CD4-positive, alpha-beta T cell (primary cell): ENCODE results near the gene SHANK2. TPM values are rescaled to one million over a fixed set of nuclear protein-coding genes. Genes with fewer than 3 reads are reported as not detected.

Experiments
- ATAC-seq: fragments of 200-7000 bp; cut with Tn5 transposase; one replicate; pipeline ENCODE4 v1.10.0; 2022; ENCODE audit warnings: mild to moderate bottlenecking; ENCODE audit not compliant: poor library complexity
- CTCF ChIA-PET: fragments of 350-600 bp; sonication (Branson Sonifier 250); formaldehyde crosslinking; loops from one replicate; lab custom pipeline; 2021; ENCODE audit warnings: antibody characterized with exemption, inconsistent platforms; lab: Charles Lee
- POLR2A ChIA-PET: fragments of 350-600 bp; sonication (Branson Sonifier 250); formaldehyde crosslinking; loops from one replicate; lab custom pipeline; 2021; ENCODE audit warnings: antibody characterized with exemption, inconsistent platforms; lab: Charles Lee
- DNase-seq, 14 experiments: peaks; one replicate each; pipeline ENCODE4 v3.0.0-alpha.2; 2013 to 2020; ENCODE audit warnings: mixed read lengths in 2 of 14
- H3K27ac ChIP-seq, 2 donors: one replicate each; pipeline versions ENCODE4 v1.5.1 to v1.7.0; 2013; ENCODE audit warnings: low read length in 2 of 2, low read depth in 1 of 2, mild to moderate bottlenecking in 1 of 2
- H3K27me3 ChIP-seq, 2 experiments: 1 replicate in 1 of 2; 2 replicates in 1 of 2; pipeline versions ENCODE4 v1.6.1 to v1.7.0; 2013; ENCODE audit warnings: low read length in 2 of 2, control low read depth in 1 of 2, mild to moderate bottlenecking in 1 of 2, moderate library complexity in 1 of 2; ENCODE audit not compliant: insufficient read depth in 2 of 2, control insufficient read depth in 1 of 2
- H3K36me3 ChIP-seq: one replicate; pipeline ENCODE4 v1.6.1; 2013; ENCODE audit warnings: low read length, control low read depth; ENCODE audit not compliant: insufficient read depth
- H3K4me1 ChIP-seq: one replicate; pipeline ENCODE4 v1.6.1; 2013; ENCODE audit warnings: low read length, control low read depth; ENCODE audit not compliant: insufficient read depth
- H3K4me3 ChIP-seq: one replicate; pipeline ENCODE4 v1.5.1; 2013; ENCODE audit warnings: mild to moderate bottlenecking, low read length, moderate library complexity
- H3K9me3 ChIP-seq, 2 experiments: 1 replicate in 1 of 2; 2 replicates in 1 of 2; pipeline versions ENCODE4 v1.6.1 to v1.7.0; 2013; ENCODE audit warnings: low read length in 2 of 2, mild to moderate bottlenecking in 2 of 2, control low read depth in 1 of 2, moderate library complexity in 1 of 2; ENCODE audit not compliant: control insufficient read depth in 1 of 2, insufficient read depth in 1 of 2
- H3K27ac Mint-ChIP-seq: one replicate; pipeline ENCODE4 v1.8.0; 2020; ENCODE audit warnings: mixed read lengths
- H3K27me3 Mint-ChIP-seq: one replicate; pipeline ENCODE4 v1.8.0; 2021; ENCODE audit warnings: mixed read lengths
- H3K36me3 Mint-ChIP-seq: one replicate; pipeline ENCODE4 v1.8.0; 2021; ENCODE audit warnings: low read depth, mixed read lengths
- H3K4me1 Mint-ChIP-seq: one replicate; pipeline ENCODE4 v1.8.0; 2021; ENCODE audit warnings: low read depth, mixed read lengths
- H3K4me3 Mint-ChIP-seq: one replicate; pipeline ENCODE4 v1.8.0; 2020; ENCODE audit warnings: mild to moderate bottlenecking, mixed read lengths
- H3K9me3 Mint-ChIP-seq: one replicate; pipeline ENCODE4 v1.8.0; 2020; ENCODE audit warnings: mixed read lengths
- CTCF ChIP-seq: fragments of 200-600 bp; IDR thresholded peaks from one replicate; pipeline ENCODE4 v1.8.0; 2022; ENCODE audit warnings: antibody characterized with exemption, mild to moderate bottlenecking
- intact Hi-C, 2 experiments: fragments of 100-400 bp; cut with DNase I in 1 of 2; cut with micrococcal nuclease in 1 of 2; formaldehyde crosslinking; loops; one replicate each; pipeline versions ENCODE4 v1.15.1 to v1.9.0; 2023 to 2025; cut with DNase I, micrococcal nuclease
- total RNA-seq, 174 experiments: library from RNA in 2 of 174; stranded (reverse) in 2 of 174; gene quantifications; one replicate each; pipeline ENCODE4 v1.2.3 and lab custom pipeline; 2021 to 2026

Gene SHANK2
- total RNA-seq, 2 experiments from 2014 or later, result not detected

GRCh38 chr11:71247551-71248250, 4.7 kb downstream of the SHANK2 start:
- TF ChIP-seq CTCF, result no peak
- no peaks in the 10 kb centered on the region for H3K36me3 Mint-ChIP-seq
- ATAC-seq (no peak), DNase-seq (no peak)
- no peak overlapping the region for H3K4me3 Mint-ChIP-seq
- peaks cover 50% of the 10 kb centered on the region for H3K27me3 Mint-ChIP-seq
- intact Hi-C loops, result no loop called here
- ChIA-PET POLR2A (no interaction called here), CTCF (no interaction called here)
- no peaks in the 10 kb centered on the region for H3K36me3 ChIP-seq
- no peak overlapping the region for H3K4me3 ChIP-seq
- no peak overlapping the region for H3K27ac ChIP-seq
- H3K27me3 ChIP-seq, result peaks cover 37% of the 10 kb centered on the region in 2 experiments
- H3K27ac Mint-ChIP-seq, result no peak overlapping the region
- H3K4me1 ChIP-seq, result no peaks in the 10 kb centered on the region
- peaks cover 0 to 5% of the 10 kb centered on the region in 2 experiments for H3K9me3 ChIP-seq
- no peaks in the 10 kb centered on the region for H3K4me1 Mint-ChIP-seq
- no peaks in the 10 kb centered on the region for H3K9me3 Mint-ChIP-seq

GRCh38 chr11:71246559-71246958, 5.8 kb downstream of the SHANK2 start:
- peaks cover 56% of the 10 kb centered on the region for H3K27me3 Mint-ChIP-seq
- no peaks in the 10 kb centered on the region for H3K9me3 Mint-ChIP-seq
- Histone ChIP-seq H3K36me3 (no peaks in the 10 kb centered on the region), H3K27ac (no peak overlapping the region), H3K4me3 (no peak overlapping the region), H3K27me3 (peaks cover 33 to 37% of the 10 kb centered on the region in 2 experiments), H3K9me3 (peaks cover 0 to 5% of the 10 kb centered on the region in 2 experiments), H3K4me1 (no peaks in the 10 kb centered on the region)
- H3K4me3 Mint-ChIP-seq, result no peak overlapping the region
- no peak for TF ChIP-seq CTCF
- no peaks in the 10 kb centered on the region for H3K4me1 Mint-ChIP-seq
- ChIA-PET CTCF (no interaction called here), POLR2A (no interaction called here)
- H3K36me3 Mint-ChIP-seq, result no peaks in the 10 kb centered on the region
- no peak for ATAC-seq
- DNase-seq, result no peak
- intact Hi-C loops, result no loop called here
- no peak overlapping the region for H3K27ac Mint-ChIP-seq

GRCh38 chr11:71245601-71246391, 6.6 kb downstream of the SHANK2 start:
- H3K27me3 Mint-ChIP-seq, result peaks cover 58% of the 10 kb centered on the region
- Histone ChIP-seq H3K27ac (no peak overlapping the region), H3K4me3 (no peak overlapping the region), H3K27me3 (peaks cover 34 to 35% of the 10 kb centered on the region in 2 experiments), H3K4me1 (no peaks in the 10 kb centered on the region), H3K36me3 (no peaks in the 10 kb centered on the region), H3K9me3 (peaks cover 0 to 5% of the 10 kb centered on the region in 2 experiments)
- H3K4me1 Mint-ChIP-seq, result no peaks in the 10 kb centered on the region
- CTCF ChIA-PET, result no interaction called here
- DNase-seq (no peak), ATAC-seq (no peak)
- no peaks in the 10 kb centered on the region for H3K9me3 Mint-ChIP-seq
- TF ChIP-seq CTCF, result no peak
- H3K27ac Mint-ChIP-seq, result no peak overlapping the region
- H3K4me3 Mint-ChIP-seq, result no peak overlapping the region
- no peaks in the 10 kb centered on the region for H3K36me3 Mint-ChIP-seq
- intact Hi-C loops, result no loop called here
- POLR2A ChIA-PET, result no interaction called here
